ENCODE measurements around the gene ASIC2. TPM values are rescaled to one million over a fixed set of nuclear protein-coding genes. Genes with fewer than 3 reads are reported as not detected.

ASIC2 gene
- total RNA-seq, 1 experiment from 2014 or later: 0.11 TPM

GRCh38 chr17:32980230-32980629 is 312.9 kb downstream of the ASIC2 start:
- ATAC-seq (no peak), DNase-seq (no peak)
- H3K9me2 ChIP-seq (replicated peaks; ENCODE audit: low read length): no peaks in the 10 kb centered on the region
- H3K9me3 ChIP-seq (ENCODE audit: low read length): no peaks in the 10 kb centered on the region
- ChIA-PET CTCF (no interaction called here), POLR2A (ENCODE audit: unreplicated experiment) (no interaction called here)
- no peaks in the 10 kb centered on the region for H3K27me3 ChIP-seq (ENCODE audit: low read length)
- H3K27ac ChIP-seq (ENCODE audit: low read length): no peak overlapping the region
- no peaks in the 10 kb centered on the region for H3K4me1 ChIP-seq (ENCODE audit: insufficient read depth, low read length)
- intact Hi-C loops (cut with micrococcal nuclease): no loop called here
- H3K4me3 ChIP-seq (ENCODE audit: low read length): no peak overlapping the region
- no peaks in the 10 kb centered on the region for H3K79me2 ChIP-seq (ENCODE audit: low read length)
- H3K9ac ChIP-seq (ENCODE audit: low read length): no peak overlapping the region
- H4K20me1 ChIP-seq (ENCODE audit: low read length): no peaks in the 10 kb centered on the region
- no peaks in the 10 kb centered on the region for H3K36me3 ChIP-seq (ENCODE audit: low read depth, low read length)
- BruUV-seq (replicated peaks): no TSS peak
- TF ChIP-seq EZH2 (IDR thresholded peaks at IDR 0.05; ENCODE audit: low read length, unreplicated experiment) (no peak), CTCF (conservative IDR thresholded peaks at IDR 0.05; ENCODE audit: low read depth, low read length) (no peak)
- H2AFZ ChIP-seq (ENCODE audit: low read length): no peak overlapping the region
- H3K4me2 ChIP-seq (ENCODE audit: low read length): no peak overlapping the region
- no peaks in the 10 kb centered on the region for H3F3A ChIP-seq (ENCODE audit: low read length, unreplicated experiment)

- intact Hi-C loops (cut with micrococcal nuclease): no loop called here
- DNase-seq (no peak), ATAC-seq (no peak)
- Histone ChIP-seq H3K4me1 (ENCODE audit: insufficient read depth, low read length) (no peaks in the 10 kb centered on the region), H3K4me2 (ENCODE audit: low read length) (no peak overlapping the region), H3K79me2 (ENCODE audit: low read length) (no peaks in the 10 kb centered on the region), H3K9ac (ENCODE audit: low read length) (no peak overlapping the region), H3F3A (ENCODE audit: low read length, unreplicated experiment) (no peaks in the 10 kb centered on the region), H2AFZ (ENCODE audit: low read length) (no peak overlapping the region), H4K20me1 (ENCODE audit: low read length) (no peaks in the 10 kb centered on the region), H3K27ac (ENCODE audit: low read length) (no peak overlapping the region), H3K36me3 (ENCODE audit: low read depth, low read length) (no peaks in the 10 kb centered on the region), H3K4me3 (ENCODE audit: low read length) (no peak overlapping the region), H3K9me2 (replicated peaks; ENCODE audit: low read length) (no peaks in the 10 kb centered on the region), H3K9me3 (ENCODE audit: low read length) (no peaks in the 10 kb centered on the region), H3K27me3 (ENCODE audit: low read length) (no peaks in the 10 kb centered on the region)
- CTCF ChIA-PET: interaction anchor here (0.6 kb wide), 1 partner anchor 18 kb away, joined by 4 read pairs; no protein-coding TSS in a partner anchor
- POLR2A ChIA-PET (ENCODE audit: unreplicated experiment): no interaction called here
- TF ChIP-seq EZH2 (IDR thresholded peaks at IDR 0.05; ENCODE audit: low read length, unreplicated experiment) (no peak), EZH2phosphoT487 (IDR thresholded peaks at IDR 0.05; ENCODE audit: borderline replicate concordance, low read length) (no peak), CTCF (conservative IDR thresholded peaks at IDR 0.05; ENCODE audit: low read depth, low read length) (no peak)
- no TSS peak for BruUV-seq (replicated peaks)
These were observed 316.5 kb downstream of the ASIC2 start for GRCh38 chr17:32976605-32977004.

GRCh38 chr17:32976131-32976530 is 317.0 kb downstream of the ASIC2 start:
- Histone ChIP-seq H4K20me1 (ENCODE audit: low read length) (no peaks in the 10 kb centered on the region), H3K27ac (ENCODE audit: low read length) (no peak overlapping the region), H3K9ac (ENCODE audit: low read length) (no peak overlapping the region), H3F3A (ENCODE audit: low read length, unreplicated experiment) (no peaks in the 10 kb centered on the region), H3K4me3 (ENCODE audit: low read length) (no peak overlapping the region), H3K36me3 (ENCODE audit: low read depth, low read length) (no peaks in the 10 kb centered on the region), H2AFZ (ENCODE audit: low read length) (no peak overlapping the region), H3K9me2 (replicated peaks; ENCODE audit: low read length) (no peaks in the 10 kb centered on the region), H3K9me3 (ENCODE audit: low read length) (no peaks in the 10 kb centered on the region), H3K27me3 (ENCODE audit: low read length) (no peaks in the 10 kb centered on the region), H3K79me2 (ENCODE audit: low read length) (no peaks in the 10 kb centered on the region), H3K4me1 (ENCODE audit: insufficient read depth, low read length) (no peaks in the 10 kb centered on the region), H3K4me2 (ENCODE audit: low read length) (no peak overlapping the region)
- ATAC-seq (no peak), DNase-seq (no peak)
- no TSS peak for BruUV-seq (replicated peaks)
- TF ChIP-seq EZH2 (IDR thresholded peaks at IDR 0.05; ENCODE audit: low read length, unreplicated experiment) (no peak), CTCF (conservative IDR thresholded peaks at IDR 0.05; ENCODE audit: low read depth, low read length) (no peak), EZH2phosphoT487 (IDR thresholded peaks at IDR 0.05; ENCODE audit: borderline replicate concordance, low read length) (no peak)
- ChIA-PET POLR2A (ENCODE audit: unreplicated experiment) (no interaction called here), CTCF (interaction anchor here (0.6 kb wide), 1 partner anchor 18 kb away, joined by 4 read pairs; no protein-coding TSS in a partner anchor)
- intact Hi-C loops (cut with micrococcal nuclease): no loop called here
